Lung (tissue), 12 donors: ENCODE data around the gene KIF3C. TPM values are rescaled to one million over a fixed set of nuclear protein-coding genes. Genes with fewer than 3 reads are reported as not detected.

ENCODE experiments used
- ATAC-seq: fragments of 200-7000 bp; cut with Tn5 transposase; one replicate; pipeline ENCODE4 v1.9.1; 2020; ENCODE audit warnings: moderate number of reproducible peaks; ENCODE audit not compliant: insufficient read depth, low FRiP score
- DNase-seq, 3 donors: peaks; one replicate each; pipeline ENCODE4 v3.0.0-alpha.2; 2013 to 2017
- H3K27ac ChIP-seq, 2 donors: one replicate each; pipeline ENCODE4 v1.5.1; 2013; ENCODE audit warnings: mild to moderate bottlenecking in 2 of 2, moderate library complexity in 2 of 2, control low read depth in 1 of 2, inconsistent platforms in 1 of 2, low read depth in 1 of 2, low read length in 1 of 2
- H3K27me3 ChIP-seq, 3 donors: one replicate each; pipeline ENCODE4 v1.5.1; 2013; ENCODE audit warnings: low read length in 2 of 3; ENCODE audit not compliant: control insufficient read depth in 3 of 3, insufficient read depth in 3 of 3
- H3K36me3 ChIP-seq, 4 donors: one replicate each; pipeline ENCODE4 v1.5.1; 2013; ENCODE audit warnings: low read length in 4 of 4, mild to moderate bottlenecking in 1 of 4, moderate library complexity in 1 of 4; ENCODE audit not compliant: control insufficient read depth in 4 of 4, insufficient read depth in 4 of 4
- H3K4me1 ChIP-seq, 5 donors: one replicate each; pipeline ENCODE4 v1.5.1; 2013; ENCODE audit warnings: low read length in 5 of 5, mild to moderate bottlenecking in 2 of 5, moderate library complexity in 1 of 5; ENCODE audit not compliant: control insufficient read depth in 5 of 5, insufficient read depth in 5 of 5
- H3K4me3 ChIP-seq: one replicate; pipeline ENCODE4 v1.5.1; 2013; ENCODE audit warnings: mild to moderate bottlenecking, control low read depth, moderate library complexity
- H3K9ac ChIP-seq, 2 donors: one replicate each; pipeline ENCODE4 v1.5.1; 2013; ENCODE audit warnings: low read length in 2 of 2, control low read depth in 1 of 2; ENCODE audit not compliant: insufficient read depth in 1 of 2
- H3K9me3 ChIP-seq, 4 donors: one replicate each; pipeline ENCODE4 v1.5.1; 2013; ENCODE audit warnings: low read length in 3 of 4, mild to moderate bottlenecking in 1 of 4, moderate library complexity in 1 of 4; ENCODE audit not compliant: control insufficient read depth in 4 of 4, insufficient read depth in 3 of 4
- CTCF ChIP-seq: IDR thresholded peaks from 2 replicates; pipeline ENCODE4 v1.5.1; 2012; ENCODE audit warnings: mild to moderate bottlenecking; ENCODE audit errors: control extremely low read depth, extremely low read depth
- WGBS, 2 donors: extraction: QIAGEN DNeasy Blood & Tissue Kit; methylation state at CpG; one replicate each; pipeline ENCODE4 v1.1.7; 2013; 5-methylcytosine and 5-hydroxymethylcytosine counted together
- polyA plus RNA-seq, 2 donors: library from polyadenylated mRNA; stranded (reverse); fragments of 200-250 nt; gene quantifications; one replicate each; pipeline ENCODE4 v1.2.1, GENCODE V29; 2013
- total RNA-seq, 2 donors: library from RNA; depleted of rRNA in 1 of 2; stranded (reverse); fragments of >200 nt in 1 of 2; gene quantifications; one replicate each; pipeline ENCODE4 v1.2.1, GENCODE V29; 2014 to 2021
- donor health status: control.
- donor health status: control.
- donor health status: Bipolar disorder and iron deficiency.
- donor health status: healthy.
- donor health status: DM: yes; HTN: yes; CAD: no.

KIF3C gene
- total and polyA plus RNA-seq, 4 donors = 1.1 to 6.2 (median 4.2) TPM

- no peak for ATAC-seq
- 89% methylated on average over 7 of the region's 7 CpGs for WGBS, 2 donors
- DNase-seq = no peak
- Histone ChIP-seq H3K36me3 (no peaks in the 10 kb centered on the region), H3K27ac (no peak overlapping the region), H3K9me3 (no peaks in the 10 kb centered on the region), H3K9ac (no peak overlapping the region), H3K4me3 (no peak overlapping the region), H3K27me3 (no peaks in the 10 kb centered on the region), H3K4me1 (no peaks in the 10 kb centered on the region)
- TF ChIP-seq CTCF = no peak
These were observed 27.3 kb downstream of the KIF3C start for GRCh38 chr2:25955036-25955435.

GRCh38 chr2:25954199-25954752, 28.0 kb downstream of the KIF3C start:
- Histone ChIP-seq H3K9ac (no peak overlapping the region), H3K27me3 (no peaks in the 10 kb centered on the region), H3K36me3 (no peaks in the 10 kb centered on the region), H3K9me3 (no peaks in the 10 kb centered on the region), H3K27ac (no peak overlapping the region), H3K4me3 (no peak overlapping the region), H3K4me1 (no peaks in the 10 kb centered on the region)
- no peak for ATAC-seq
- no peak for TF ChIP-seq CTCF
- WGBS, 2 donors = 87 to 92% methylated on average over 21 of the region's 21 CpGs
- DNase-seq = no peak

GRCh38 chr2:25951071-25951547, 31.2 kb downstream of the KIF3C start:
- no peak overlapping the region for H3K4me3 ChIP-seq
- ATAC-seq = peak; percentile 83
- no peaks in the 10 kb centered on the region for H3K4me1 ChIP-seq
- DNase-seq = peak; percentile 71 to 86 (median 81)
- no peak overlapping the region for H3K27ac ChIP-seq
- no peaks in the 10 kb centered on the region for H3K27me3 ChIP-seq
- no peak overlapping the region for H3K9ac ChIP-seq
- H3K9me3 ChIP-seq = no peaks in the 10 kb centered on the region
- whole genome bisulfite sequencing, 2 donors = 24 to 39% methylated on average over 11 of the region's 11 CpGs
- no peaks in the 10 kb centered on the region for H3K36me3 ChIP-seq
- peak; percentile 94 for TF ChIP-seq CTCF

- Histone ChIP-seq H3K27ac (no peak overlapping the region), H3K4me3 (no peak overlapping the region), H3K9ac (no peak overlapping the region), H3K36me3 (no peaks in the 10 kb centered on the region), H3K9me3 (no peaks in the 10 kb centered on the region), H3K4me1 (no peaks in the 10 kb centered on the region), H3K27me3 (no peaks in the 10 kb centered on the region)
- ATAC-seq (no peak), DNase-seq (no peak)
- TF ChIP-seq CTCF = no peak
- WGBS, 2 donors = 75 to 89% methylated on average over 2 of the region's 2 CpGs
These were observed 33.9 kb downstream of the KIF3C start for GRCh38 chr2:25948437-25948836.
